Neuronal stem cell (in vitro differentiated cells): ENCODE measurements around the gene DPH7.

Experiments used
- DNase-seq: peaks from one replicate; pipeline ENCODE4 v3.0.0-alpha.2; 2013; ENCODE audit warnings: low spot score
- H2AFZ ChIP-seq: one replicate; pipeline ENCODE4 v1.6.1; 2013; ENCODE audit warnings: mild to moderate bottlenecking, low read length, inconsistent platforms
- H2AK5ac ChIP-seq: 2 replicates; pipeline ENCODE4 v1.6.1; 2013; ENCODE audit warnings: low read depth, mild to moderate bottlenecking, inconsistent platforms, low read length, moderate library complexity, mixed read lengths
- H2BK120ac ChIP-seq: 2 replicates; pipeline ENCODE4 v1.6.1; 2013; ENCODE audit warnings: low read depth, mild to moderate bottlenecking, inconsistent platforms, low read length, moderate library complexity, mixed read lengths
- H2BK12ac ChIP-seq: one replicate; pipeline ENCODE4 v1.6.1; 2013; ENCODE audit warnings: low read length, inconsistent platforms
- H2BK15ac ChIP-seq: 2 replicates; pipeline ENCODE4 v1.6.1; 2013; ENCODE audit warnings: mild to moderate bottlenecking, low read length, inconsistent platforms, mixed read lengths
- H2BK5ac ChIP-seq: one replicate; pipeline ENCODE4 v1.6.1; 2013; ENCODE audit warnings: inconsistent platforms, mild to moderate bottlenecking, low read length, moderate library complexity
- H3K14ac ChIP-seq: one replicate; pipeline ENCODE4 v1.6.1; 2013; ENCODE audit warnings: low read length, inconsistent platforms
- H3K18ac ChIP-seq: 2 replicates; pipeline ENCODE4 v1.6.1; 2013; ENCODE audit warnings: low read length, inconsistent platforms
- H3K23ac ChIP-seq: 2 replicates; pipeline ENCODE4 v1.6.1; 2013; ENCODE audit warnings: low read depth, mild to moderate bottlenecking, mixed read lengths, low read length, inconsistent platforms; ENCODE audit not compliant: poor library complexity
- H3K27ac ChIP-seq: replicated peaks from 3 replicates; pipeline ENCODE4 v1.5.1; 2013; ENCODE audit warnings: low read length, inconsistent platforms
- H3K27me3 ChIP-seq, 3 experiments: 2 replicates each; pipeline ENCODE4 v1.6.1; 2013; ENCODE audit warnings: low read length in 3 of 3, mild to moderate bottlenecking in 2 of 3, inconsistent platforms in 1 of 3, low read depth in 1 of 3, mixed read lengths in 1 of 3, moderate library complexity in 1 of 3; ENCODE audit not compliant: control insufficient read depth in 3 of 3, insufficient read depth in 3 of 3
- H3K36me3 ChIP-seq, 2 donors: replicated peaks in 1 of 2; 2 replicates each; pipeline ENCODE4 v1.6.1; 2013; ENCODE audit warnings: low read length in 2 of 2; ENCODE audit not compliant: control insufficient read depth in 2 of 2, insufficient read depth in 2 of 2
- H3K4ac ChIP-seq: 2 replicates; pipeline ENCODE4 v1.6.1; 2013; ENCODE audit warnings: inconsistent platforms, mild to moderate bottlenecking, low read length, moderate library complexity
- H3K4me1 ChIP-seq, 2 donors: 1 replicate in 1 of 2; 2 replicates in 1 of 2; pipeline ENCODE4 v1.6.1; 2013; ENCODE audit warnings: low read length in 2 of 2, low read depth in 1 of 2; ENCODE audit not compliant: control insufficient read depth in 2 of 2, insufficient read depth in 1 of 2
- H3K4me2 ChIP-seq: one replicate; pipeline ENCODE4 v1.6.1; 2013; ENCODE audit warnings: mild to moderate bottlenecking, low read length, inconsistent platforms; ENCODE audit not compliant: insufficient read depth, poor library complexity, severe bottlenecking
- H3K4me3 ChIP-seq, 2 donors: 2 replicates each; pipeline ENCODE4 v1.5.1; 2013; ENCODE audit warnings: low read length in 2 of 2, mild to moderate bottlenecking in 2 of 2, inconsistent platforms in 1 of 2, moderate library complexity in 1 of 2
- H3K79me1 ChIP-seq: one replicate; pipeline ENCODE4 v1.6.1; 2013; ENCODE audit warnings: low read depth, mild to moderate bottlenecking, inconsistent platforms, low read length, moderate library complexity
- H3K9ac ChIP-seq: one replicate; pipeline ENCODE4 v1.6.1; 2013; ENCODE audit warnings: mild to moderate bottlenecking, low read depth, low read length, inconsistent platforms; ENCODE audit not compliant: poor library complexity
- H3K9me3 ChIP-seq, 2 donors: replicated peaks in 1 of 2; 2 replicates each; pipeline versions ENCODE3 to v1.6.1; 2013; ENCODE audit warnings: low read length in 2 of 2, mild to moderate bottlenecking in 2 of 2, inconsistent platforms in 1 of 2, low read depth in 1 of 2, mixed read lengths in 1 of 2, moderate library complexity in 1 of 2; ENCODE audit not compliant: control insufficient read depth in 2 of 2, insufficient read depth in 1 of 2
- H4K8ac ChIP-seq: one replicate; pipeline ENCODE4 v1.6.1; 2013; ENCODE audit warnings: low read depth, mild to moderate bottlenecking, inconsistent platforms, low read length, moderate library complexity
- H4K91ac ChIP-seq: one replicate; pipeline ENCODE4 v1.6.1; 2013; ENCODE audit warnings: low read length, low read depth, mild to moderate bottlenecking, inconsistent platforms; ENCODE audit not compliant: poor library complexity
- WGBS, 2 donors: extraction: QIAGEN DNeasy Blood & Tissue Kit; methylation state at CpG; one replicate each; pipeline ENCODE4 v1.1.7; 2013; ENCODE audit warnings: missing lambda C conversion rate in 2 of 2, mixed read lengths in 1 of 2; ENCODE audit not compliant: insufficient read length in 2 of 2, insufficient replicate concordance in 1 of 2; ENCODE audit errors: extremely low coverage in 2 of 2; 5-methylcytosine and 5-hydroxymethylcytosine counted together

DPH7 gene

GRCh38 chr9:137506702-137507171, 72.0 kb downstream of the DPH7 start:
- Histone ChIP-seq H3K9ac (peak overlapping the region; percentile 54), H3K79me1 (no peaks in the 10 kb centered on the region), H3K27ac (no peak overlapping the region), H3K4me1 (no peaks in the 10 kb centered on the region), H2AFZ (no peak overlapping the region), H4K8ac (no peak overlapping the region), H3K27me3 (no peaks in the 10 kb centered on the region), H3K4ac (peak overlapping the region; percentile 85), H2AK5ac (no peak overlapping the region), H3K4me3 (peak overlapping the region in 1 of 2 donors; percentile 34), H2BK12ac (no peak overlapping the region), H3K23ac (peak overlapping the region; percentile 5), H4K91ac (no peak overlapping the region), H3K18ac (no peak overlapping the region), H3K14ac (no peak overlapping the region), H2BK5ac (no peak overlapping the region), H3K4me2 (no peak overlapping the region), H2BK120ac (no peak overlapping the region), H2BK15ac (no peak overlapping the region), H3K9me3 (peaks cover 0 to 16% of the 10 kb centered on the region in 2 donors), H3K36me3 (no peaks in the 10 kb centered on the region)
- no CpG with 5 or more reads among the region's 26 CpGs for WGBS, 2 donors
- no peak for DNase-seq

GRCh38 chr9:137506274-137506673, 72.5 kb downstream of the DPH7 start:
- H3K14ac ChIP-seq: no peak overlapping the region
- H2BK5ac ChIP-seq: no peak overlapping the region
- no peak overlapping the region for H3K4me2 ChIP-seq
- H3K27ac ChIP-seq: no peak overlapping the region
- no peaks in the 10 kb centered on the region for H3K27me3 ChIP-seq
- peak overlapping the region in 1 of 2 donors; percentile 34 for H3K4me3 ChIP-seq
- no peak overlapping the region for H2BK12ac ChIP-seq
- no peak overlapping the region for H4K91ac ChIP-seq
- H3K18ac ChIP-seq: peak overlapping the region; percentile 42
- no peak overlapping the region for H2AK5ac ChIP-seq
- H3K9ac ChIP-seq: no peak overlapping the region
- WGBS, 2 donors: no CpG with 5 or more reads among the region's 15 CpGs
- H3K4ac ChIP-seq: no peak overlapping the region
- peaks cover 0 to 16% of the 10 kb centered on the region in 2 donors for H3K9me3 ChIP-seq
- no peaks in the 10 kb centered on the region for H3K36me3 ChIP-seq
- peak overlapping the region; percentile 5 for H3K23ac ChIP-seq
- no peaks in the 10 kb centered on the region for H3K79me1 ChIP-seq
- no peak overlapping the region for H2BK15ac ChIP-seq
- H4K8ac ChIP-seq: no peak overlapping the region
- H3K4me1 ChIP-seq: no peaks in the 10 kb centered on the region
- peak overlapping the region; percentile 17 for H2BK120ac ChIP-seq
- no peak for DNase-seq
- no peak overlapping the region for H2AFZ ChIP-seq

- Histone ChIP-seq H4K8ac (no peak overlapping the region), H3K27me3 (no peaks in the 10 kb centered on the region), H2BK15ac (no peak overlapping the region), H2BK12ac (no peak overlapping the region), H3K9me3 (peaks cover 0 to 16% of the 10 kb centered on the region in 2 donors), H2BK5ac (no peak overlapping the region), H3K36me3 (no peaks in the 10 kb centered on the region), H3K4me2 (no peak overlapping the region), H3K27ac (no peak overlapping the region), H3K4me3 (peak overlapping the region in 1 of 2 donors; percentile 11), H3K9ac (no peak overlapping the region), H3K4ac (no peak overlapping the region), H3K23ac (peak overlapping the region; percentile 23), H3K79me1 (no peaks in the 10 kb centered on the region), H2AFZ (no peak overlapping the region), H4K91ac (no peak overlapping the region), H3K18ac (no peak overlapping the region), H3K14ac (peak overlapping the region; percentile 58), H2AK5ac (no peak overlapping the region), H2BK120ac (no peak overlapping the region), H3K4me1 (no peaks in the 10 kb centered on the region)
- DNase-seq: no peak
- no CpG with 5 or more reads among the region's 28 CpGs for WGBS, 2 donors
These were observed 73.1 kb downstream of the DPH7 start for GRCh38 chr9:137505421-137506140.
